Measurements from ENCODE around the gene SRGAP1.

Gene SRGAP1

GRCh38 chr12:64044191-64044590 is 199.7 kb downstream of the SRGAP1 start:
- no peak for TF ChIP-seq CTCF (IDR thresholded peaks at IDR 0.05; ENCODE audit: control insufficient read depth, insufficient read depth, low read depth, low read length, missing control alignments)
- DNase-seq (ENCODE audit: low read depth), result no peak
- no peak overlapping the region for H3K4me3 ChIP-seq (ENCODE audit: control insufficient read depth, low read depth, low read length)

GRCh38 chr12:64051057-64051456 is 206.6 kb downstream of the SRGAP1 start:
- no peak for TF ChIP-seq CTCF (IDR thresholded peaks at IDR 0.05; ENCODE audit: control insufficient read depth, insufficient read depth, low read depth, low read length, missing control alignments)
- DNase-seq (ENCODE audit: low read depth), result no peak
- no peak overlapping the region for H3K4me3 ChIP-seq (ENCODE audit: control insufficient read depth, low read depth, low read length)

DNA sequence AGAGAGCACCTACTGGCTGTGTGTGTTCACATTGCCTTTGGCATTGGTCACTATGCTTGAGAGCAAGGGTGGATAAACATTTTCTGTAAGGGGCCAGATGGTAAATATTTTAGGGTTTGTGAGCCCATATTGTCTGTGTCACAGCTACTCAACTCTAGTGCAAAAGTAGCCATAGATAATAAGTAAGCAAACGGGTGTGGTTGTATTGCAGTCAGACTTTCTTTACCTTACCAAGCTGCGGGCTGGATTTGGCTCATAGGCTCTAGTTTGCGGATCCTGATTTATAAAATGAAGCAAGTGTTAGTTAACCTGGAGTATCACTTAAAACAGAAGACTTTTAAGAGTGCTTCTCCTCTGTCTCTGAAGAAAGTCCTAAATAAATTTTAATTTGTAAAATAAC is 208.6 kb downstream of the SRGAP1 start:
- no peak overlapping the region for H3K4me3 ChIP-seq (ENCODE audit: control insufficient read depth, low read depth, low read length)
- no peak for TF ChIP-seq CTCF (IDR thresholded peaks at IDR 0.05; ENCODE audit: control insufficient read depth, insufficient read depth, low read depth, low read length, missing control alignments)
- no peak for DNase-seq (ENCODE audit: low read depth)

- H3K4me3 ChIP-seq (ENCODE audit: control insufficient read depth, low read depth, low read length), result no peak overlapping the region
- no peak for DNase-seq (ENCODE audit: low read depth)
- no peak for TF ChIP-seq CTCF (IDR thresholded peaks at IDR 0.05; ENCODE audit: control insufficient read depth, insufficient read depth, low read depth, low read length, missing control alignments)
These were observed 209.6 kb downstream of the SRGAP1 start for GRCh38 chr12:64054079-64054520.

GRCh38 chr12:64056741-64057140 is 212.2 kb downstream of the SRGAP1 start:
- no peak overlapping the region for H3K4me3 ChIP-seq (ENCODE audit: control insufficient read depth, low read depth, low read length)
- TF ChIP-seq CTCF (IDR thresholded peaks at IDR 0.05; ENCODE audit: control insufficient read depth, insufficient read depth, low read depth, low read length, missing control alignments), result no peak
- DNase-seq (ENCODE audit: low read depth), result no peak

DNA sequence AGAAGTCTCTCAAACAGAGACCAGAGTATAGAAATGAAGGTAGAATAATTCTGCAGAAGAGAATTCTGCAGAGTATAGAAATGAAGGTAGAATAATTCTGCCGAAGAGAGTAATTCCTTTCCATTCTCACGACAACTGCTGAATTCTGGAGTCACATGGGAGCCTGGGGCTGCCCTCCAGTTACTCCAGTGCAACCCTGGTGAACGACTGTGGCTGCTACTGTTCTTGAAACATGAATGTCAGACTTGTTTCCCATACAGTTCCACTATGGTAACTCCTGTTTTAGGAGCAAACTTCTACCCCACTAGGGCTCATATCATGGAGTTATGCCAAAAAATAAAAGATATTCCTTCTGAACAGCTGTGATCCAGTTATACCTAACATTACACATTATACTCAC is 213.2 kb downstream of the SRGAP1 start:
- no peak overlapping the region for H3K4me3 ChIP-seq (ENCODE audit: control insufficient read depth, low read depth, low read length)
- DNase-seq (ENCODE audit: low read depth), result no peak
- TF ChIP-seq CTCF (IDR thresholded peaks at IDR 0.05; ENCODE audit: control insufficient read depth, insufficient read depth, low read depth, low read length, missing control alignments), result no peak
